Pons (tissue), 1 donor: ENCODE results near the gene LRRTM4.
"Not testable (repeated sequence)": the region's sequence is repeated elsewhere in the genome, so short reads cannot be mapped to it uniquely, and the experiment has no call there.

Experiments
- DNase-seq: peaks from one replicate; pipeline ENCODE4 v3.0.0-alpha.2; 2016; ENCODE audit warnings: low spot score

Gene LRRTM4

DNA sequence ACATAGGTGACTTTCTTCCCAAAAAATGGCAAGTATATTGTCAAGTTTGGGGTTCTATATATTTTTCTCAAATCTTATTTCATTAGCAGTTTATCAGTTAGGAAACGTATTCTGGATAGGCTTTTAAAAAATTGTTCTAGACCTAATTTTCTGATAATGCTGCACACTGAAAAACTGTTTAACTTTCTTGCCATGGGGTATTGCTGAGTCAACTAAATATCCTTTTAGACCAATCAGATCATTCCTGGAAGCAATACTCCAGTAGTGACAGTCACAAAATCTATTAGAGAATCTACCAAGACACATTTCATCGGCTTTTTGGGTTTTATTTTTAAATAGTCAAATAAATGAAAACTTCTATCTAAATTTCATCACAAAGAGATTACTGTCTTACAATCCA lies 440.6 kb downstream of the LRRTM4 start:
- DNase-seq: no peak

DNA sequence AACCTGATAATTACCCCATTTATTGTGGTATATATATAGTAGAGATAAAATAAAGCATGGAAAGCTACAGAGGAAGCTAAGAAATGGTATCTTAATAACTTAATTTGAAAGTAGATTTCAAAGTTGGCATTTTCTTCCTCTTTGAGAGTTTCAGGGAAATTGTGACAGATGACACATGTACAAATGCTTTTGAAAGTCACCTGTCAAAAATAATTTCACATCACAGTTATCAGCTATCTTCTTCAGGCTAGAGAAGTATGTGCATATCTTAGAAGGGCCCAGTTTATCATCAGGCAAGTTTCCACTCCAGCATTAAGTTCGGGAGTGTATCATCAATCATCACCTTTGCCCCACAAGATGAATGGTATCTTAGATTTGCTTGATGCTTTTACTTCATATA lies 457.9 kb downstream of the LRRTM4 start:
- DNase-seq: no peak

DNA sequence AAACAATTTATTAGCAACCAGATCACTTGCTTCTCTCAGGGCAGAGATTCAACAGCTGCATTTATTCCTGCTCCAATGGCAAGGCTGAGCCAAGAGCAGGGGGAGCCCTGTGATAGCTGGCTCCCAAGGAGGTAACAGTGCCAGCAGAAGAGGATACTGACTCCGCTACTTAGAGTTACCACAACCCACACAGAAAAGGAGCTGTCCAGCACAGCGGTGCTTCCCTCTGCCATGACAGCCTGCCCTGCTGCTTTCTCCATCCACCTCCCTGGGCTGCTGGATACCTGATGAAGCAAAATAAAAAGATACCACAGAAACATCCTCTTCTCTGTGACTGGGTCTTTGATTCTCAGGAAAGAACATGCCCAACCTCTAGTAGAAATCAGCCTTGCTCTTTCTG lies 467.2 kb downstream of the LRRTM4 start:
- DNase-seq: no peak

DNA sequence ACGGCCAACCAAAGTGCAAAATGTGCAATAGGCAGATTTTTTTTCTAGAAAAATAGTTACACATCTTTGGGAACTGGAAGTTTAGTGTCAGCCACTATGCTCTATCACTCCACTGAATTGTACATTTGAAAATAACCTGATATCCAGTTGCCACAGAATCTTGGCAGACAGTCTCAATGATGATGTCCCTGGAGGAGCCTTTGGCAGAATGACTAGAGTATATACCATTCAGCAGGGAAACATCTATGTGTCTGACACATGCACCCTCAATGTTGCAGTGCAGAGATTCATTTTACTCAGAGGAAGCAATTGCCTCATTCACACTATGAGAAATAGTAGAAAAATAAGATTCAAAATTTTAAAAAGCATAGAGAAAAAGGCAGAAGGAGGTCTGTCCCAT lies 475.8 kb downstream of the LRRTM4 start:
- DNase-seq: no peak

DNA sequence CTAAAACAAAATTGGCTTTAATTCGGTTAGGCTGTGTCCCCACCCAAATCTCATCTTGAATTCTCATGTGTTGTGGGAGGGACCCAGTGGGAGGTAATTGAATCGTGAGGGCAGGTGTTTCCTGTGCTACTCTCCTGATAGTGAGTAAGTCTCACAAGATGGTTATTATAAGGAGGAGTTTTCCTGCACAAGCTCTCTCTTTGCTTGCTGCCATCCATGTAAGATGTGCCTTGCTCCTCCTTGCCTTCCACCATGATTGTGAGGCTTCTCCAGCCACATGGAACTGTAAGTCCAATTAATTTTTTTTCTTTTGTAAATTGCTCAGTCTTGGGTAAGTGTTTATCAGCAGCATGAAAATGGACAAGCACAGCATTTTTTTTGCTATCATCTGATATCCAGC lies 476.7 kb downstream of the LRRTM4 start:
- DNase-seq: not testable (repeated sequence)

DNA sequence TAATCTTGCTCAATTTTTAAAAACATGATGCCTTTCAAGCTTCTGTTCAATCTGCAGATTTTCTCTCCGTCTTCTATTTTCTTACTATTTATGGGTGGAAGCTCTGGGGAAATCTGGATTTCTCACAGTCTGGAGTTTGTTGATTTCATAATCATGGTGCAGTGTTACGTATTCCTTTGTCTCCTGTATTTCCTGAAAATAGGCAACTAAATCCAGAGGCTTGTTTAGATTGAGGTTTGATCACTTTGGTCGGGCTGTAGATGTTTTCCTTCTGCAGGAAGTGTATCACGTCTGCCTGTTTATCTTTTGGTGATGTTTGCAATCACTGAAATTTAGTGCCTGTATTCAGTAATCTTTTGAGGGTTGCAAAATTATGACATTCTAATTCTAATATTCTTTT lies 487.7 kb downstream of the LRRTM4 start:
- no peak for DNase-seq

DNA sequence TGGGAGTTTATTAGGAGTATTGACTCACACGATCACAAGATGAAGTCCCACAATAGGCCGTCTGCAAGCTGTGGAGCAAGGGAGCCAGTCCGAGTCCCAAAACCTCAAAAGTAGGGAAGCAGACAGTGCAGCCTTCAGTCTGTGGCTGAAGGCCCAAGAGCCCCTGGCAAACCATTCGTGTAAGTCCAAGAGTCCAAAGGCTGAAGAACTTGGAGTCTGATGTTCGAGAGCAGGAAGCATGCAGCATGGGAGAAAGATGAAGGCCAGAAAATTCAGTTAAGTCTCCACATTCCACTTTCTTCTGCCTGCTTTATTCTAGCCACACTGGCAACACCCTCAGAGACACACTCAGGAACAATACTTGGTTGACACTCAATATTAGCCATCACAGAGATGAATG lies 492.9 kb downstream of the LRRTM4 start:
- DNase-seq: not testable (repeated sequence)

DNA sequence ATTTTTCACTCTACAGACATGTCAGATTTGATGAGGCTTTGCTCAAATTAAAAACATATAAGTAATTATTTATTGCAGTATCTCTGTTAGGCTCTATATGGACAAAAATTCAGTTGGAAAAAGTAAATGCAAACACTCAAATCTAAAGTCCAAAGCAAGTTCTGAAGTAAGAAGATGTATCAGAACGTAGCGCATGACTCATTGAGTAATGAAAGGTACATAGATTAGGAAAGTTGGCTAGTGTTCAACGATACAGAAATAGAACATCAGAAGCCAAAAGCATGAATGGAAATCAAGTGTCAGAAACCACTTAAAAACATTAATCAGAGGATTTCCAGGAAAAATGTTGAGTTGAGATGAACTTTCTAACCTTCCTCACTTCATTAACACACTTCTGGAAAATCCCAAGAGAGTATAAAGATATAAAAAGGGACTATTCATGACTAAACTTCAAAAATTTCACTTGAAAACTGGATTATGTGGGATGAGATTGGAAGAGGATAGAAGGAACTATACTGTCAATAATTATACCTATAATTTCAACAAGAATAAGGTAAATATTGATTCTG lies 494.1 kb downstream of the LRRTM4 start:
- DNase-seq: no peak

DNA sequence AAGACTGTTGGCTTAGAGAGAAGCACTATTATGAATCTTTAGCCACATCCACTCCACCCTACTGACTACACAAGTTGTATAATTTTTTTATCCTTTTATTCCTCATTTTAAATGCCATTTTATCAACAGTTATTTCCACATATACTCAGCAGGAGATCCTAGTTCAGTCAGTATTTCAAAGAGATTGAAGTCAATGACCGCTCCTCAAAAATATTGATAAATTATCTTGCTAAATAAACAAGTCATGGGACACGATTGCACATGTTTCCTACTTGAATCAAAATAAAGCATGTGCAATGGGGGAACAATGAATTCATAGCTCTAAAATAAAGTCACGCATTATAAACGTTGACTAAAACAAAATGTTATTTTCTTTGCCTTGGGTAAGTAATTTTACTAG lies 496.5 kb downstream of the LRRTM4 start:
- DNase-seq: no peak

DNA sequence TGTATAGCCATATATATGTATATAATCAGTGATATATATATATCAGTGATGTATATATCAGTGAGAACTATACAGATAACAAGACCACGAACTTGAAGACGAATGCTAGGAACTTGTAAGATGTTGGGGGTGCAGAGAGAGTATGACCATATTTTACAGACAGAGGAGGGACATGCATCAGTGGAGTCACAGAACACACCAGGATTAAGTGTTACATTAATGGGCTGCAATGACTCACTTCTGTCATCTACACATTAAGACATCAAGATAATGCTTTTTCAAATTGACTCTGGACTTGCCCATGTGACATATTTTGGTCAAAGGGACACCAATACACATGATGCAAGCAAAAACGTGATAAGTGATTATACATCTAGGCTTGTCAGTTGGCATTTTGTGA lies 501.0 kb downstream of the LRRTM4 start:
- DNase-seq: no peak

DNA sequence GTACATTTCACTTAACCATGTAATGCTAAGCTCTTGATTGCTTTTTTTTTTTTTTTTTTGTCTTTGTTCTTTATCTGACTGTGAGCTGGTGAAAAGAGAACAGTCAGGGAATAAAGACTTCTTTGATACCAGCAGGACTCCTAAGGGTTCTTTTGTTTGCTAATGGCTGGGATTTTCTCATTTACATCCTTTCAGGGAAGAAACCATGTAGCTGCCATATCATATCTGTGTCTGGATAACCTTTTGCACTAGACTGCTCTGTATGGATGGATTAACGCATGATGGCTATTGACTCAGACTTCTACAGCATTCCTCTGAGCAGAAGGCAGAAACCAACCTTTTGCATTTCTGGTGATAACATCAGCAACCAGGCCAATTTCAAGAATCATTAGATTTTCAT lies 504.0 kb downstream of the LRRTM4 start:
- DNase-seq: no peak

DNA sequence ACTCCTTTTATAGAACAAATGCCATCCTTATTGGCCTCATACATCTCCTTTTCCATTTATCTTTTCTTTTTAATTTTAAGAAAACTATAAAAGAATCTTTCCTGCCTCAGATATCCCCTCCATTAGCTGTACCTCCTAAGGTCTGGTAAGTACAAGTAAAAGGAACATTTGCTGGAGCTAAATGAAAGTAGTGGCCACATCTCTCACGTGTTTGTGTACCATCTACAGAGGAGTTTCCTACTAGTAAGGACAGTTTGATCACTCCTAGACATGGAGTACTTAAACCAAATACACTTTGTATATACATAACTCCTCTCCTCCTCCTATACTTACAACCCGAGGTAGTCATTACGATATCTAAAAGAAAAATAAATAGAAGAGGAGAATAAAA lies 504.8 kb downstream of the LRRTM4 start:
- DNase-seq: no peak

DNA sequence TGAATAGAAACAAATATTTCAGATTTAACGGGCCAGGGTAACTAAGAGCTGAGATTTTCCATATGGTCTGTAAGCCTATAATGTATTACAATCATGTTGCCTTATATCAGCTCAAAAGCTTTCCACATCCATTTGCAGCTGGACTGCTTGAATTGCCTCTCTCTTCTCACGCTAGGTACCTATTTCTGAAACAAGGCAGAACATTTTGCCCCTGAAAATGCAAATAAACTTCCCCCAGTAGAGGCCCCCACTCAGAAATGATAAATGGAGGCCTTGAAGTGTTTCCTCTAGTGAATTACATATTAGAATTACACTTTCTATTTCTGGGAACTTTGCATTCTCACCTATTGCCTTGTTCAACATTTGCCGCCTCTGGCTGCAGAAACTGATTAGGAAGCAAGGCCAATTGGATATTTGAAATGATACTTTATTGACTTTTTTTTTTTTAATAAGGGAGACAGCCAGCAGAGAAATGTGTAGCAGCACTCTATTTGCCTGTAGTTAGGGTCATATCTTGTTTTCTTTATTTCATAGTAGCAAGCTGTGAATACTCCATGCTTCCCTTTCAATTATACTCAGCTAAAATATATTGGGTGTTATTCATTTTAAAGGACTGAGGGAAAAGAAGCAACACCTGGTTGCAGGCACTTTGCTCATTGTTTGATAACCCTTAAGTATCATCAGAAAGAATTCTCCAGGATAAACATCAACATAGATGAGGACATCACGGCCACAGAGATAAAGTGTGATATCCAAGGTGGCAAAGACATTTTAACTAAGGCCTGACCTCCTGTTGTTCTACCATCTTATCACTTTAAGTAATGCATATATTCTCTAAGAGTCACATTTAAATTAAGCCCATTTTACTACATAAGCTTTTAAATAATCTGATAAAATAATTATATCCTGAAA lies 505.5 kb downstream of the LRRTM4 start:
- DNase-seq: no peak

DNA sequence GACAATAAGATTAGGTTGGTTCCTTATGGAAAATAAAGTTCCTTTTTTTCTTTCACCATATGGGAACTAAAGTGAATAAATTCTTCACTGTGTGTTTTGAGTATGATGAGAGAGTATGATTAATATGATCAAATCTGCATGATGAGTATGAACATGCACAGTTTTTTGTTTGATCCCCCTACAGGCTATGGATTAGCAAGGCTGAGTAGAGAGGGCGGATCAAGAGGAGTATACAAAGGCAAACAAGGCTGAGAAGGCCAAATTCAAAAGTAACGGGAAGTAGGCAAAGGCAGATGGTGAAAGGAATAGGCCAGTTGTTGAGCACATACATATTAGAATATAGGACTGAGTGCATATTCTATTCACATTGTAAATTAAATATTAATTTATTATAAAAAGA lies 508.2 kb downstream of the LRRTM4 start:
- no peak for DNase-seq

DNA sequence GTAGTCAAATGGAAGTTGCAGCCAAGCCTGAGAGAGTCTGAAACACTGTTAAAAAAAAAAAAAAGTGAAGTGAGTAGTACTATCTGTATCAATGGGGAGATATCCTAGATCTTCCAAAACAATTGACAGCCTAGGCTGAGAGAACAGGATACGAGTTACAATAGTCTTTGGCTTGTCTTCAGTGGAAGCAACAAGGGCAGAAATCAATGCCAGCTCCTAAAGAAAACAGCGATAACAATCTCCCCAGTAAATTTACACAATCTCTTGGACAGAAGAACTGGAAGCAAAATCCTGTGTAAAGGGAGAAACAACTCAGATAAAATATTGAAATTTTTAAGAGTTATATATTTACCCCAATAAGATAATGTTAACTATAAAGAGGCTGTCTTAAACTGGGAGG lies 508.7 kb downstream of the LRRTM4 start:
- DNase-seq: no peak

DNA sequence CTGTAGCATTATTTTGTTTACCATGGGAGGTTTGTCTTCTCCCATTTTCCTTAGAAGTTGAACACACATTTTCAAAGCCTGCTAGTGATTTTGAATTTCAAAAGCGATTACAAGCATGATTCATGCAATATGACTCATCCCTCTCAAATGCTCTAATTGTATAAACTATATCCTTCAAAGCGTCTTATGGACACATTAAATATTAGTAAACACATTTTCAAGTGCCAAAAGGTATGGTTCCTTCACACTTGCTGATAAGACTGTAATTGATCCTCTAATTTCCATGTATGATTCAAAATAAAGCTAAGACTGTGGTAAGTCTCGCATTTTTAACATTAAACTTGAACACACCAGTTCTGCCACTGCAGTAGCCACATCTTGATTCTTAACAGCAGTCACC lies 512.9 kb downstream of the LRRTM4 start:
- peak; percentile 5 for DNase-seq

DNA sequence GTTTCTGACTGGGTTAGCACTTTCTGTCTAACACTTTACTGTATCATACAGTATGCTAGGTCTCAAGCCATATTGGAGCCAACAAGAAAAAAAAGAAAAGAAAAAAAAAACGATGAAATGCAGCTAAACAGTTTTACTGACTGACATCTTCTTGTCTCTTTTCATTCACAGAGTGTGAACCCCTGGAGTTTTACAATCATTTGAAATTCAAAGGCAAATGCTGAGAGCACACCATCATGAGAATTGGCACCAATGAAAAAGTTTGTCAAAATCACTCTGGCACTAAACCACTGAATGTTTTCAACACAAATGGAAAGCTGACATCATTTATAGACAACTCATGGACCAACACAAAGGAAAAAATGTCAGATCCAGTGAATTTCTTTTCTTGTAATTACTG lies 513.3 kb downstream of the LRRTM4 start:
- DNase-seq: no peak

DNA sequence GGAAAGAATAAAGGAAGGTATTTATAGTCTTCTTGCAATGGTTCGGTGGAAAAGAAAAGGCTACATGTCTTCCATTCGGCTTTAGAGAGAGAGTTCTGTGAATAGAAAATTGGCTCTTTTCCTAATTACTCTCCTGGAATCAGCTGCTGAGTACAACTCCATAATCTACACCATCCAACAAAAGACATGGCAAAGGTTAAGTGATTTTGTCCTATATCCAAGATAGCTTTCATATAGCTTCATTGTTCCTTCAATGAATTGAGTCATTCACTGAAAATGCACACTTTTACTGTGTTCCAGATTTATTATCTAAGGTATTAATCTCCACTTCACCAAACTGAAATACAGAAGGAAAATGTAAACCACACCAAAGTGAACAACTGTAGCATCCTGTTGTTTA lies 514.5 kb downstream of the LRRTM4 start:
- no peak for DNase-seq

DNA sequence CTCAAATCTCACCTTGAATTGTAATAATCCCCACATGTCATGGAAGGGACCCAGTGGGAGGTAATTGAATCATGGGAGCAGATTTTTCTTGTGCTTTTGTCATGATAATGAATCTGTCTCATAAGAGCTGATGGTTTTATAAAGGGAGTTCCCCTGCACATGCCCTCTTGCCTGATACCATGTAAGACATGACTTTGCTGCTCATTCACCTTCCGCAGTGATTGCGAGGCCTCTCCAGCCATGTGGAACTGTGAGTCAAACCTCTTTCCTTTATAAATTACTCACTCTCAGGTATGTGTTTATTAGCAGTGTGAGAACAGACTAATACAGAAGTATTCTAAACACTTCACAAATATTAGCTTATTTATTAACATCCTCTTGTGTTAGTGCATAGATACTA lies 516.7 kb downstream of the LRRTM4 start:
- no peak for DNase-seq

DNA sequence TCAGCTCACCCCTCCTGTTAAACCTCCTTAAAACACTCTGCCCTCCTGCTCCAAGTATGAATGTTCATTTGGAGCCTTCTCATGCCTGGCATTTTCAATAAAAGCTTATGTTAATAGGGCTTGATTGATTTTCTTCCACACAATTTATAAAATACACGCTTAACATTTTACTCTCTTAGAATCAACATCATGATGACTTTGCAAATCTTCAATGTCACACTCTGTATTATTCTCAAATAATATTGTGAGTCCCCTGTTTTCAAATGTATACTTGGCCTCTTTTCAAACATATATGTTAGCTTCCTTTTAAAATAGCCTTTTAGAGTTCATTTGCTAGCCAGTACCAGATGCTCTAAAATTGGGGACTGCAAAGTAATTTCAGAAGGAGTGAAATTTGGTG lies 520.3 kb downstream of the LRRTM4 start:
- no peak for DNase-seq

DNA sequence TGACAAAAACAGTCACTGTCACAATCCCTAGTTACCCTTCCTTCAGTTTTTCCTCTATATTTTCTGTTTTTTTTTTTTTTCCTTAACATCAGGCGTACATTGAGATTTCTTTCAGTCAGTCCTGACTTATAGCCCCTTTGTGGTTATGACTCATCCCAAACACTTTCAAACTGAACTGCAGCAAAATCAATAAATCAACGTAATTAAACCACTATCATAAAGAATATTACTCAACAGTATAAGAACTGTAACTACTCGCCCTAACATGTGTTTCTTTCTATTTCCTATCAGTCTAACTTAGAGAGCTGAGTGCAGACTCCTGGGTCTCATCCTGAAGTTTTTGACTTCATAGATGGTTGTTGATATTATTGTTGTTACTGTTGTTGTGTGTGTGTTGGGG lies 523.5 kb downstream of the LRRTM4 start:
- DNase-seq: no peak

DNA sequence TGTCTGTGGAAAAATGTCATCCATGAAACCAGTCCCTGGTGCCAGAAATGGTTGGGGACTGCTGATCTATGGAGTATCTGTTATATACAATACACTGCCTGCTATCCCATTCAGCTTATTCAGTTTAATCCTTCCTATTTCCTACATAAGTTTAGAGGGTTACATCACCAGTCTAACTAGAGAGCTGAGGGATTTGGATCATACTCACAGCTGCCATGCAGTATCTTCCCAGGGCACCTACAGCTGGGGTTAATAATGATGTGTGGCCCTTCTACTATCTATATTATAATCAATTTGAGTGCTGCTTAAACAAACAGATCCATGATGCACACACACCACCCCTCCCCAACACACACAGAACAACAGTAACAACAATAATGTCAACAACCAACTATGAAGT lies 524.0 kb downstream of the LRRTM4 start:
- no peak for DNase-seq

DNA sequence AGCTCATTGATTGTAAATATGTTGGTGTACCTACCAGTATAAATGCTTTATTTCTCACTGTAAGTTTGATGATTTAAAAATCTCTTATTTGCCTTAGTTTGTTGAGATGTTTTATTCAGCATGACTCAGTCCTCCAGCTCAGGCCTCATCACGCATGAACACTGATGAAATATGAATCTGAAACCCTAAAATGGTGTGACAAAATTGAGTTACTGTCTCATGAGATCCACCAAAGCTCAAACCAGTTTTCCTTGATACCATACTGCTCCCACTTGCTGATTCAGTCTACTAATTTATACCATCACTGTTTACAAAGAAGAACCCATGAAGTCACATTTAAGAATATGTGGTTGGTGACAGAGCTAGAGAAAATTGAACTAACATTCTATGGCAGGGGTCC lies 524.9 kb downstream of the LRRTM4 start:
- DNase-seq: no peak
